Renal pelvis (tissue), 4 donors: ENCODE results near the gene SNN. TPM values are rescaled to one million over a fixed set of nuclear protein-coding genes. Genes with fewer than 3 reads are reported as not detected.

Experiments used
- DNase-seq: peaks from one replicate; pipeline ENCODE4 v3.0.0-alpha.2; 2013
- polyA plus RNA-seq, 3 donors: library from polyadenylated mRNA; unstranded; fragments of 120-200 nt; gene quantifications; one replicate each; pipeline ENCODE4 v1.2.1, GENCODE V29; 2013; ENCODE audit not compliant: insufficient read length in 3 of 3

The SNN gene
- polyA plus RNA-seq, 3 donors, result 35.5 to 44.4 (median 38.6) TPM

DNA sequence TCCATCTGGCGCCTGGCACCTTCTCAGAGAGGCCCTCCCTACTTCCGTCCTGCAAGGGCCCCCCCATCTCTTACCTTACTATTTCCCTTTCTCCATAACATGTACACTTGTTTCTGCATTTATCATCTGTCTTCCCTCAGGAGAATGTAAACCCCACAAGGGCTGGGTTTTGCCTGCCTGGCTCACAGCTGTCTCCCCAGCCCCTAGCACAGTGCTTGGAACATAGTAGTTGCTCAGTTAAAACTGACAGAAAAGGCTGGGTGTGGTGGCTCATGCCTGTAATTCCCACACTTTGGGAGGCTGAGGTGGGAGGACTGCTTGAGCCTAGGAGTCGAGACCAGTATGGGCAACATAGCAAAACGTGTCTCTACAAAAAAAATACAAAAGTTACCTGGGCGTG, 5.7 kb upstream of the SNN start:
- no peak for DNase-seq

DNA sequence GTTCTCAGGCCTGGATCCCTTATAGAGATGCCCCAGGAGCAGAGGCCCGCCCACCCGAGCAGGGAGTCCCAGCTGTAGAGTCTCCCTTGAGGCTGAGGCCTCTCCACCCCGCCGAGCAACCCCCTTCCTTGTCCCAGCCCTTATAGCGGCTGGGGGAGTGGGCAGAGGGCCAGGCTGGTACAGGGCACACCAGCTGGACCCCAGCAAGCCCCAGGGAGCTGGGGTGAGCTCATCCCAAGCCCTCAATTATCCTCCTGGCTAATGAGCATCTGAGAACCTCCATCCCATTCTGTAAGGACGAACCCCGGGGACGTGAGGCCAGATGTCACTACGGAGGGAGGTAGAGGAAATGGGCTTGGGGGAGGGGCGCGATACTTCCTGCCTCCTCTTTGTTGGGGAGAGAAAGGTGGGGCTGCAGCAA, 3.2 kb upstream of the SNN start:
- DNase-seq, result no peak

DNA sequence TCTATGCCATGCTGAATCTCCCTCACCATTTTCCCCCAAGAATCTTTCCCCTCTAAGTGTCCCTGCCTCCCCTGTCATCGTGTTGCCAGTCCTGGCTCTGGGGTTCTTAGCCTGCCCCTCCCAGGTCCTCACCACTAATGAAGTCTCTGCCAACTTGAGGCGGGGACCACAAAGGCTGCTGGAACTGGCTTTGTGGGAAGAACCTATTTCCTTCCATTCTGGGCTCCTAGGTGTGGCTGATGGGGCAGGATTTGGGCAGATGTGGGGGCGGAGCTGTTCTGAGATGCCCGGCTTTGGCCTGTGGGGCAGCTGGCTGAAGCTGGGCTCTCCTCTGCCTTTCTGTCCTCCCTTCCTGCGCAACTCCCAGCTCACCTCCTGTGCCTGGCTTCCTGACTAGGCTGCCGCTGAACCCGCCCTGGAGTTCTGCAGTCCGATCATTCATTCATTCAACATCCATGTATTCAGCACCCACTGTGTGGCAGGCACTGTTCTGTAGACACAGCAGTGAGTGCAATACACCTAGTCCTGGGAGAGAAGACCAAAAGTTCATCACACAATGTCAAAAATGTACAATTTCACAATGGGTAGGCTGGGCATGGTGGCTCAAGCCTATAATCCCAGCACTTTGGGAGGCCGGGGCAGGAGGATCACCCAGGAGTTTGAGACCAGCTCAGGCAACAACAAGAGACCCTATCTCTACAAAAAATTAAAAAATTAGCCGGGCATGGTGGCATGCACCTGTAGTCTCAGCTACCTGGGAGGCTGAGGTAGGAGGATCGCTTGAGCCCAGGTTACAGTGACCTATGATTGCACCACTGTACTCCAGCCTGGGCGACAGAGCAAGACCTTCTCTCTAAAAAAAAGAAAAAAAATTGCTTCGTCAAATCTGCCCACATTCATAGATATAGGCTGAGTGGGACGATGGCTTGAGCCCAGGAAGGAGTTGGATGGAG, 1.9 kb upstream of the SNN start:
- no peak for DNase-seq

GRCh38 chr16:11667221-11667823, 933 bp upstream of the SNN start:
- no peak for DNase-seq

- no peak for DNase-seq
Observed at GRCh38 chr16:11668623-11669379, 546 bp downstream of the SNN start.

DNA sequence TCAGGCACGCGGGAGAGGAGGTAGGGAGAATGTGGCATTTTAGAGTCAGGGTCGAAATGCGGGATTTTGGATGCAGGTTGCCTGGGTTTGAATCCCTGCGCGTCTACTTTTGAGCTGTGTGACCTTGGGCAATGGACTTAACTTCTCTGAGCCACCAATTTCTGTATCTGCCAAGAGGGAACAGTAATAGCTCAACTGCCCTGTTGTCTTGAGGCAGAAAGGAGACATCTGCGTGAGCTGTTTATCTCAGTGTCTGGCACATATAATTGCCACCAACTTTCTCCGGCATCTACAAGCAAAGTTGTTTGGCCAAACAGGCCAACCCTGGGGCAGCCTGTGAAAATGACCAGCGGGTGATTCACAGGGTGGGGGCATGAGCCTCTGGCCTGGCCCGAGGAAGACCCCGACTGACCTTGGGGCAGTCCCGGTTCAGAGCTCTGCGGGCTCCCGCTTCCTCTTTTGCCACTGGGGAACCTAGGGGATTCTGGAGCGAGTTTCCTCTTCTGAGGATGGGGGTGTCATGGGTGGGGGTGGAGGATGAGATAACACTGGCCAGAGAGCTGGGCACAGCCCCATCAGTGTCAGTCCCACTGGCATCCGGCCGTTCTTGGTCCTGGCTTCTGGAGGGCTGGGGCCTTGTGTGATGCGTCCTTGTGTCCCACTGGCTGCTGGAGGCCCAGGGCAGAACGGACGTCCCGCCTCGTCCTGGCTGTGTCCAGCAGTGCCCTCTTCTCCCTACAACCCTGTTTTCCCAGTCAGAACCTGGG, 1.3 kb downstream of the SNN start:
- no peak for DNase-seq

DNA sequence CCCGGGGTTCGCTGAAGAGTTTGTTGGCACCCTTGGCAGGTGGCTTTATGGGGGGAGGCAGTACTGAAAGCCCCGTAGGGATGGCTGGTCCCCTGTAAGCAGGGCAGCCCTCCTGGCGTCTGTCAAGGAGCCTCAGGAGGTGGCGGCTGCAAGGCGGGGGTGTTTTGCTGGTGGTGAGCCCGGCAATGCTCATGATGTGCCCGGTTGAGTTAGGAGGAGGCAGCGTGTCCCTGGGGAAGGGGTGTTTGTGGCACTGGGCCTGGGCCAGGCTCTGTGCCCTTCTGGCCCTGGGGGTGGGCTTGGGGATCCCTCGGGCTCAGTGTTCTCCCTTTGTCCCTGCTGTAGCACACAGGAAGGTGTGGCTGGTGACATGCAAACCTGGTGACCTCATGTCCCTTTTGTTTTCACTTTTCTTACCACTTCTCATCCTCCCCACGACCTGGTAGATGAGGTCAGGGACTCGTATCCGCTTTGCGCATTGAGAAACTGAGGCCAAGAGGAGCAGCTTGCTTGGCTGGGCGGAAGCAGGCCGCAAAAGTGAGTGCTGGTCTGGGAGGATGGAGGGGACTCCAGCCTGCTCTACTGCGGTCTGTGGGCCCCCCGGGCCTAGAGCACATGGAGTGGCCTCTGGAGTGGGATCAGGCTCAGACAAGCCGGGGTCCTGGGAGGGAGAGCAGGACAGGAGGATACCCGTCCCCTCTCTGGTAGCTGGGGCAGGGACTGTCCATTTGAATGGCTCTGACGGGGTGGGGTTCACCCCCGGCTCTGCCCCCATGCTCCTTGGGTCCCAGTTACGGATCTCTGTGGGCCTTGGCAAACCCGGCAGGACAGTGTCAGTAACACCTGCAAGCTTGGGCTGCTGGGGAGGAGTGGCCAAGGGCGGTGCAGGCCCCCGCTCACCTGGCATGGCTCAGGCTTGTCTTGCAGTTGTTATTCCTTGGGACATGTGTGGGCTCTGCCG, 2.2 kb downstream of the SNN start:
- no peak for DNase-seq

GRCh38 chr16:11671271-11671670, 3.0 kb downstream of the SNN start:
- no peak for DNase-seq

DNA sequence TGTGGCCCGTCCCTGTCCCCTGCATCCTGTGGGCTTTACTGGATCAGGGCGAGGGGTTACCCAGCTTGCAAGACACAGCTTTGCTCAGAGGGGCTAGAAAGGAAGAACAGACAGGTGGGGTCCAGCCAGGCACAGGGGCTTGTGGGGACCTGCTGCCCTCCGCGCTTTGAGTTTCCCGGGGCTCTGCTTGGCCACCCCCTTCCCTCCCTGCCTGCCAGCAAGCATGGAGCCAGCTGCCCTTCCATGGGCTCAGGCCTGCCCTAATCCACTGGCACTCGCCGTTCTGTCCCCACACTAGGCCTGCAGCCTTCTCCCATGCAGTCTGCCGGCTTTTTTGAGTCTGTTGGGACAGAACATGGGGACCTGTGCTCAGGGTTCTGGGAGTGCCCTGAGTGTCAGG, 3.4 kb downstream of the SNN start:
- DNase-seq, result no peak

DNA sequence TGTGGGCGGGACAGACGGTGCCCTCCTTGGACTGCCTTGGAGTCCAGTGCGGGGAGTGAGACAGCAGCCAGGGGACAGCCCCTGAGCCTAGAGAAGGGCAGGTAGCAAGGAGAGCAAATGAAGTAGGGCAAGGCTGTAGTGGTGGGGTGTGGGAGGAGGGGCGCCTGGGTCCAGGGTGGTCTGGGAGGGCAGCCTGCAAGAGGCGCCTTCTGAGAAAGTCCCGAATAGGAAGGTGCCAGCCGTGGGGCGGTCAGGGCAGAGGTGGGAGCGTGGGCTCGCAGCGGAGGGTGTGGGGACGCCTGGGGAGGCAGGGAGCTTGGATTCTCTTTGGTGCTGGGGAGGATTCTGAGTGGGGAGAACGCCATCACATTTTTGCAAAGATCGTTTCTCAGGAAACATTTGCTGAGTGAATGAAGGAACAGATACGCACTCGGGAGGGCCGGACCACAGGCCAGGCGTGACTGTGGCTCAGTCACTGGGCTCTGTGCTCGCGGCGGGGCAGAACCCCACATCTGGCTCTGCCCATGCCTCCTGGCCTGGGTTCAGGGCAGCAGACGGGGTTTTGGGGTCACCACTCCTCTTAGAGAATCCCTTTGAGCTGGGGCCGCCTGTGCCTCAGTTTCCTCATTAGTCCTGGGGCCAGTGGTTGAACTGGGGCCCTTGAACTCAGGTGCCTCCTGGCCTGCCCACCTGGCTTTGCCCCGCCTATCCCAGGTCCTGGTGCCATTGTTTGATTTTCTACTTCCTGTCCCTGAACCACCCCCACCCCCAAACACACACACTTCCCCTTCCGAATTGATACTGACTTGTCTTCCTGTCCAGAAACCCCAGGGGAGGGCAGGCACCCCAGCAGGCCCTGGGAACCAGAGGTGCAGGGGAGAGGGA, 4.2 kb downstream of the SNN start:
- no peak for DNase-seq

DNA sequence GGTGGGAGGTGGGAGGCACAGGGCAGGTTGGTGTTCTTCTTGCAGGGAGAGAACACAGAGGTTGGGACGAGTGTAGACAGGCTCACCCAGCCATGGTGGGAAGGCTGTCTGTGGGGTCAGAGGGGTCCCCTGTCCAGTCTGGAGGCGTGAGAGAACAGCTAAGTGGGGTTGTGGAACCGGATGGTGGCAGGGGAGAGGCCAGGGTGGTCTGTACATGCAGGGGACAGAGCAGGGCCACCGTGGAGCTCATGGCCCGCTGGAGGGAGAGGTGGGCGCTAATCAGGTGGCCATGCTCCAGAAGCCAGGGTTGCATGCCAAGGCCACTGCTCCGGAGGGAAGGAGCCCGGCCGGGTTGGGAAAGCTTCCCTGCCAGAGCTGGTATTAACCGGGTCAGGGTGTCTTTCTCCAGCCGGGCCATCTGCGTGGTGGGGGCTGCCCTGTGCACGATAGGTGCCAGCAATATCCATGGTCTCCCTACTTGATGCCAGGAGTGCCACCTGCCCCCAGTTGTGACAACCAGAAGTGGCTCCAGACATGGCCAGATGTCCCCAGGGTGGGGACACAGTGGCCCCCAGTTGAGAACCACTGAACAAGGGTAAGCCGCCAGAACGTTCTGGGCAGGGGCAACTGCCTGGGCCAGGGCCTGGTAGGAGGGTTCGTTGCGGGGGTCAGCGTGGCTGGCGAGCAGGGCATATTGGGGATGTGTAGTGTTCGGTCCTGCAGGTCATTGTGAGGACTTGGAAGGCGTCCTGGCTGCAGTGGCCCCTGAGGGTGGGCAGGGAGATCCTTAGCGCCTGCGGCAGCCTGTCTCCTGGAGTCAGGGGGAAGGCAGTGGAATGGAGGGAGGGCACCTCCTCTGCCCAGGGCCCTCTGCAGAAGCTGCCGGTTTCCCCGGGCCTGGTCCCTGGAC, 5.1 kb downstream of the SNN start:
- DNase-seq, result no peak

DNA sequence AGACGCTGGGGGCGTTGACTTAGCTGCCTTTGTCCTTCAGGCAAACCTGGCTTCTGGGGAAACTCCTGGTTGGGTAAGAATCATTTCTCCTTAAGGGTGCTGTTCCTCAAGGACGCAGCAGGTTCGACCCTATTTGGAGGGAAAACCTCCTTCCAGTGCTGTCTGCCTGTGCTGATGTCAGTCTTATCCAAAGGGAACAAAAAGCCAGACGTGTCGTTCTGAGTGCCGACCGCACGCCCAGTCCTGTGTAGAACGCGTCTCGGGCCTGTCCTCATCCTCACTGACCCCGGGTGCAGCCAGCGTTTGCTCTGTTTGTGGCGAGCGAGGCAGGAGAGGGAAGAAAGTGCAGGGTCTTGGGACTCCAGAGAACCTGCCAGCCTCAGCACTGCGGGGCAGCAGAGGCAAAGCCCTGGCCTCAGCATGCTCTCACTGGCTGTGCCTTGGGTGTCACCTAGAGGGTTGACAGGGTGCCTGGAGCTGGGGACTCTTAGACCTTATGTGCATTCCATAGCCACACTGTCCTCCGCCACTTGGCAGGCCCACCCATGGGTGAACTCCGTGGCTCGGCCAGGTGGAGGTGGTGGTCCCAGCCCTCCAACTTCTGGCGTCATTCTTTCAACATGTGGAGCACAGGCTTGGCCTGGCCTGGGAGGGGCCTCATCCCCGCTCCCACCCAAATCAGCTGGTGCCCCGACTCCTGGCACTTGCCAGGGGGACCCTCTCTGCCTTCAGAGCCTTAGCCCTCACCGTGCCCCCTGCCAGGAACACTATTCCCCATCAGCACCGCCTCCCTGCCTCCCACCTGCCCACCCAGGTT, 6.0 kb downstream of the SNN start:
- DNase-seq, result no peak

DNA sequence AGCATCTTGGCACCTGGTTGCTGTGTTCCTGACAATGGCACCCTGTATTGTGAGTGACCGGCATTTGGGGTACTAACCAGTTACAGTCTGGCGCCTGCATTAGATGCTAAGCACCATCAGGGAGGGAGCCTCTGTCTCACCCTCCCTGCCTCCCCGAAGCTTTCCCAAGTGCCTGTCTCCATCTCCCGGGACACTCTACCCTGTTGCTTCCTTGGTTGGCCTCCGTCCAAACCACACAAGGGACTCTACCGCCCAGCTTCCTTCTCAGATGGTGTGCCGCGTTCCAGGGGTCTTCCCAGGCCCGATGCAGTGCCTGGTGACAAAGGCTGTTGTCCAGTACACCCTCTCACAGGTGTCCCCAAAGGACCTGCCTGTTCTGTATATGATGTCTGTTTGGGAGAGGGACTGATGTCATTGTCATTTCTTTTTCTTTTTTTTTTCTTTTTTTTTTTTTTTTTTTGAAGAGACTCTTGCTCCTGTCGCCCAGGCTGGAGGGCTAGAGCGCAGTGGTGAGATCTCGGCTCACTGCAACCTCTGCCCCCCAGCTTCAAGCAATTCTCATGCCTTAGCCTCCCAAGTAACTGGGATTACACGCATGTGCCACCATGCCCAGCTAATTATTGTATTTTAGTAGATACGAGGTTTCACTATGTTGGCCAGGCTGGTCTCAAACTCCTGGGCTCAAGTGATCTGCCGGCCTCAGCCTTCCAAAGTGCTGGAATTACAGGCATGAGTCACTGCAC, 6.7 kb downstream of the SNN start:
- DNase-seq, result no peak

DNA sequence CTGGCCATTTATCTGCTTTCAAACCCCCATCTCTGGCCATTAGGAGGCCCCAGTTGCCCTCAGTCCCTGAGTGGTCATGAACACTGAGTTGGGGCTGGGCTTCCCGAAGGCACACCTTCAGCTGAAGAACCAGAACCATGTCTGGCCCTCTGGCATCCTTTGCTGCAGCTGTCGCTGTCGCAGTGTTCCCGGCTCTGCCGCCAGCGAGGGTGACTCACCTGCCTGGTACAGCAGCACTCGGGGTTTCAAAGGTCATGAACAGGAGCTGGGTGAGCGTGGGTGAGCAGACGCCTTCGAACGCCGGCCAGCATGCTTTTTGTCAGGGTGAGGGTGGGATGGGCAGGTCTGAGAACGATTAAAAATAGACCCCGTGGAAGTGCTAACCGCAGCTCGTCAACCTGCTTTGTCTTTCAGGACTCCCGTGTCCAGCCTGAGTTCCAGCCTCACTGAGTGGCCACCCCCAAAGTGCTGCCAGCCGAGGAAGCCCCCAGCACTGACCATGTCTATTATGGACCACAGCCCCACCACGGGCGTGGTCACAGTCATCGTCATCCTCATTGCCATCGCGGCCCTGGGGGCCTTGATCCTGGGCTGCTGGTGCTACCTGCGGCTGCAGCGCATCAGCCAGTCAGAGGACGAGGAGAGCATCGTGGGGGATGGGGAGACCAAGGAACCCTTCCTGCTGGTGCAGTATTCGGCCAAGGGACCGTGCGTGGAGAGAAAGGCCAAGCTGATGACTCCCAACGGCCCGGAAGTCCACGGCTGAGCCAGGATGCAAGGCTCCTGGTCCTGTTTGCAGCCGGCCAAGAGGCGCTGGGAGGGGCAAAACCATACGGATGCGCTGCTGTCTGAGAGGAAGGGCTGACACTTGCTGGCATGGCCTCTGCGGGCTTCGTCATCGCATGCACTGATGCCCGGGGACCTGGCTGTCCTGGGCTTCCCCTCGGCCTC, 7.6 kb downstream of the SNN start:
- no peak for DNase-seq

- no peak for DNase-seq
Observed at GRCh38 chr16:11676799-11677198, 8.5 kb downstream of the SNN start.
